ENCODE data around the gene CDK5R2.

DNA sequence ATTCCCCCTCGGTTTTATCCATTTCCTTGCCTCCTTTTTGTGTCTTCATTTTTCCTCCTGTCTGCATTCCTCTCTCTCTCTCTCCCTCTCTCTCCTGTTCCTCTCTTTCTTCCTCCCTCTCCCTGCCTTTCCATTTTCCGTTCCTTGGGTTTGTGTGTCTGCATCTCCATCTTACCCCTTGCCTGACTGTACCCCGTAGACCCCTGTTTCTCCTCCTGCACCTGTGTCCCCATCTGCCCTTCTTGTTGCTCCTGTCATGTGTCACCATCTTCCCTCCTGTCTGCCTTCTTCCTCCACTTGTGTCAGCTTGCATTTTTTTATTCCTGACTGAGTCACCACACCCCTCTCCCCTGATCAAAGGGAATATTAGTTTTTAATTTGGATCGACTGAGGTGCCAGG lies 1.8 kb downstream of the CDK5R2 start:
- TF ChIP-seq EZH2 (IDR thresholded peaks at IDR 0.05; ENCODE audit: borderline replicate concordance, insufficient read depth, low read length, poor library complexity, severe bottlenecking) (no peak), SMC3 (conservative IDR thresholded peaks at IDR 0.05; ENCODE audit: poor library complexity) (no peak), POLR2AphosphoS5 (IDR thresholded peaks at IDR 0.05) (no peak), TAF1 (IDR thresholded peaks at IDR 0.05; ENCODE audit: low read depth) (no peak), RAD21 (conservative IDR thresholded peaks at IDR 0.05) (no peak), EP300 (conservative IDR thresholded peaks at IDR 0.05; ENCODE audit: poor library complexity, severe bottlenecking) (no peak), MXI1 (conservative IDR thresholded peaks at IDR 0.05; ENCODE audit: poor library complexity, severe bottlenecking) (no peak)
- TF ChIP-seq, protein P1, sequence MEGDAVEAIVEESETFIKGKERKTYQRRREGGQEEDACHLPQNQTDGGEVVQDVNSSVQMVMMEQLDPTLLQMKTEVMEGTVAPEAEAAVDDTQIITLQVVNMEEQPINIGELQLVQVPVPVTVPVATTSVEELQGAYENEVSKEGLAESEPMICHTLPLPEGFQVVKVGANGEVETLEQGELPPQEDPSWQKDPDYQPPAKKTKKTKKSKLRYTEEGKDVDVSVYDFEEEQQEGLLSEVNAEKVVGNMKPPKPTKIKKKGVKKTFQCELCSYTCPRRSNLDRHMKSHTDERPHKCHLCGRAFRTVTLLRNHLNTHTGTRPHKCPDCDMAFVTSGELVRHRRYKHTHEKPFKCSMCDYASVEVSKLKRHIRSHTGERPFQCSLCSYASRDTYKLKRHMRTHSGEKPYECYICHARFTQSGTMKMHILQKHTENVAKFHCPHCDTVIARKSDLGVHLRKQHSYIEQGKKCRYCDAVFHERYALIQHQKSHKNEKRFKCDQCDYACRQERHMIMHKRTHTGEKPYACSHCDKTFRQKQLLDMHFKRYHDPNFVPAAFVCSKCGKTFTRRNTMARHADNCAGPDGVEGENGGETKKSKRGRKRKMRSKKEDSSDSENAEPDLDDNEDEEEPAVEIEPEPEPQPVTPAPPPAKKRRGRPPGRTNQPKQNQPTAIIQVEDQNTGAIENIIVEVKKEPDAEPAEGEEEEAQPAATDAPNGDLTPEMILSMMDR (IDR thresholded peaks at IDR 0.05; ENCODE audit: poor library complexity, severe bottlenecking) = no peak
- TF ChIP-seq, protein P2, sequence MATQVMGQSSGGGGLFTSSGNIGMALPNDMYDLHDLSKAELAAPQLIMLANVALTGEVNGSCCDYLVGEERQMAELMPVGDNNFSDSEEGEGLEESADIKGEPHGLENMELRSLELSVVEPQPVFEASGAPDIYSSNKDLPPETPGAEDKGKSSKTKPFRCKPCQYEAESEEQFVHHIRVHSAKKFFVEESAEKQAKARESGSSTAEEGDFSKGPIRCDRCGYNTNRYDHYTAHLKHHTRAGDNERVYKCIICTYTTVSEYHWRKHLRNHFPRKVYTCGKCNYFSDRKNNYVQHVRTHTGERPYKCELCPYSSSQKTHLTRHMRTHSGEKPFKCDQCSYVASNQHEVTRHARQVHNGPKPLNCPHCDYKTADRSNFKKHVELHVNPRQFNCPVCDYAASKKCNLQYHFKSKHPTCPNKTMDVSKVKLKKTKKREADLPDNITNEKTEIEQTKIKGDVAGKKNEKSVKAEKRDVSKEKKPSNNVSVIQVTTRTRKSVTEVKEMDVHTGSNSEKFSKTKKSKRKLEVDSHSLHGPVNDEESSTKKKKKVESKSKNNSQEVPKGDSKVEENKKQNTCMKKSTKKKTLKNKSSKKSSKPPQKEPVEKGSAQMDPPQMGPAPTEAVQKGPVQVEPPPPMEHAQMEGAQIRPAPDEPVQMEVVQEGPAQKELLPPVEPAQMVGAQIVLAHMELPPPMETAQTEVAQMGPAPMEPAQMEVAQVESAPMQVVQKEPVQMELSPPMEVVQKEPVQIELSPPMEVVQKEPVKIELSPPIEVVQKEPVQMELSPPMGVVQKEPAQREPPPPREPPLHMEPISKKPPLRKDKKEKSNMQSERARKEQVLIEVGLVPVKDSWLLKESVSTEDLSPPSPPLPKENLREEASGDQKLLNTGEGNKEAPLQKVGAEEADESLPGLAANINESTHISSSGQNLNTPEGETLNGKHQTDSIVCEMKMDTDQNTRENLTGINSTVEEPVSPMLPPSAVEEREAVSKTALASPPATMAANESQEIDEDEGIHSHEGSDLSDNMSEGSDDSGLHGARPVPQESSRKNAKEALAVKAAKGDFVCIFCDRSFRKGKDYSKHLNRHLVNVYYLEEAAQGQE (IDR thresholded peaks at IDR 0.05; ENCODE audit: borderline replicate concordance) = no peak

Measured in neural cell (in vitro differentiated cells).